Hepatic stellate cell (primary cell): Measurements from ENCODE around the gene RPS15A.
A peak's percentile ranks its signal among the peaks of the same experiment; 100 is the strongest.

Experiments used
- DNase-seq: peaks from one replicate; pipeline ENCODE4 v3.0.0; 2011; ENCODE audit warnings: low spot score

Gene RPS15A

GRCh38 chr16:18789850-18790706 lies at the start of gene RPS15A:
TSS of gene RPS15A (minus strand) at chr16:18790334. CDS start at chr16:18789113, 1,221 bp downstream.
- peak; percentile 96 for DNase-seq

- no peak for DNase-seq
Measured at GRCh38 chr16:18839555-18839954, 49.4 kb upstream of the RPS15A start.

GRCh38 chr16:18836702-18837101 lies 46.6 kb upstream of the RPS15A start:
- DNase-seq = no peak

GRCh38 chr16:18834864-18835263 lies 44.7 kb upstream of the RPS15A start:
- DNase-seq = no peak

- no peak for DNase-seq
Measured at GRCh38 chr16:18833707-18834505, 43.8 kb upstream of the RPS15A start.

GRCh38 chr16:18832613-18833012 lies 42.5 kb upstream of the RPS15A start:
- no peak for DNase-seq

GRCh38 chr16:18832006-18832405 lies 41.9 kb upstream of the RPS15A start:
- no peak for DNase-seq

GRCh38 chr16:18829251-18829650 lies 39.1 kb upstream of the RPS15A start:
- DNase-seq = no peak

- DNase-seq = no peak
Measured at GRCh38 chr16:18827890-18828289, 37.8 kb upstream of the RPS15A start.

GRCh38 chr16:18816286-18816685 lies 26.2 kb upstream of the RPS15A start:
- no peak for DNase-seq

- no peak for DNase-seq
Measured at GRCh38 chr16:18811925-18812324, 21.8 kb upstream of the RPS15A start.

GRCh38 chr16:18809165-18809564 lies 19.0 kb upstream of the RPS15A start:
- DNase-seq = no peak

- DNase-seq = no peak
Measured at GRCh38 chr16:18805257-18805773, 15.2 kb upstream of the RPS15A start.

GRCh38 chr16:18804540-18804939 lies 14.4 kb upstream of the RPS15A start:
- no peak for DNase-seq

GRCh38 chr16:18803569-18804462 lies 13.7 kb upstream of the RPS15A start:
- no peak for DNase-seq

GRCh38 chr16:18802767-18803343 lies 12.7 kb upstream of the RPS15A start:
- no peak for DNase-seq

- peak; percentile 98 for DNase-seq
Measured at GRCh38 chr16:18801145-18801972, 11.2 kb upstream of the RPS15A start, which contains the start of gene ARL6IP1. TSS of gene ARL6IP1 (minus strand) at chr16:18801549. CDS start at chr16:18801466, 83 bp downstream.

- no peak for DNase-seq
Measured at GRCh38 chr16:18800775-18801144, 10.6 kb upstream of the RPS15A start.

- no peak for DNase-seq
Measured at GRCh38 chr16:18800293-18800692, 10.2 kb upstream of the RPS15A start.

GRCh38 chr16:18799500-18799899 lies 9.4 kb upstream of the RPS15A start:
- no peak for DNase-seq

GRCh38 chr16:18797746-18798145 lies 7.6 kb upstream of the RPS15A start:
- no peak for DNase-seq
